RPMI7951 (cell line): ENCODE data around the gene SIRPA. TPM values are rescaled to one million over a fixed set of nuclear protein-coding genes. Genes with fewer than 3 reads are reported as not detected.

Experiments used
- DNase-seq: peaks from one replicate; pipeline ENCODE4 v3.0.0-alpha.2; 2012; ENCODE audit warnings: low read depth
- total RNA-seq: library from RNA; depleted of rRNA; stranded (reverse); fragments of >200 nt; shearing (Covaris generic); gene quantifications from 2 replicates; pipeline ENCODE4 v1.2.3, GENCODE V29; 2014

The SIRPA gene
- total RNA-seq, 1 experiment from 2014 or later: 8.5 TPM

GRCh38 chr20:1870323-1870722 is 24.9 kb upstream of the SIRPA start:
- DNase-seq: no peak

- no peak for DNase-seq
Measured at GRCh38 chr20:1870792-1871550, 24.2 kb upstream of the SIRPA start.

GRCh38 chr20:1871807-1872458 is 23.3 kb upstream of the SIRPA start:
- DNase-seq: no peak

- DNase-seq: no peak
Measured at GRCh38 chr20:1872459-1873097, 22.6 kb upstream of the SIRPA start.

GRCh38 chr20:1874450-1875182 is 20.6 kb upstream of the SIRPA start:
- DNase-seq: no peak

- DNase-seq: no peak
Measured at GRCh38 chr20:1875183-1875554, 20.0 kb upstream of the SIRPA start.

GRCh38 chr20:1875762-1876161 is 19.4 kb upstream of the SIRPA start:
- no peak for DNase-seq

- DNase-seq: peak; percentile 56
Measured at GRCh38 chr20:1876217-1876921, 18.8 kb upstream of the SIRPA start.

- peak; percentile 53 for DNase-seq
Measured at GRCh38 chr20:1876975-1877608, 18.1 kb upstream of the SIRPA start.

GRCh38 chr20:1877609-1878200 is 17.5 kb upstream of the SIRPA start:
- DNase-seq: no peak

GRCh38 chr20:1879369-1879768 is 15.8 kb upstream of the SIRPA start:
- no peak for DNase-seq

GRCh38 chr20:1879934-1880333 is 15.3 kb upstream of the SIRPA start:
- DNase-seq: no peak

GRCh38 chr20:1880529-1881239 is 14.5 kb upstream of the SIRPA start:
- DNase-seq: no peak

- DNase-seq: no peak
Measured at GRCh38 chr20:1881240-1881835, 13.9 kb upstream of the SIRPA start.

- DNase-seq: no peak
Measured at GRCh38 chr20:1882026-1882425, 13.2 kb upstream of the SIRPA start.

GRCh38 chr20:1883986-1884385 is 11.2 kb upstream of the SIRPA start:
- no peak for DNase-seq

- no peak for DNase-seq
Measured at GRCh38 chr20:1885254-1885653, 10.0 kb upstream of the SIRPA start.

- DNase-seq: no peak
Measured at GRCh38 chr20:1885940-1886693, 9.1 kb upstream of the SIRPA start.

GRCh38 chr20:1887321-1887720 is 7.9 kb upstream of the SIRPA start:
- DNase-seq: no peak
